Middle frontal gyrus (tissue), 1 donor: ENCODE results near the gene RUSC1.
"Not testable (repeated sequence)": the region's sequence is repeated elsewhere in the genome, so short reads cannot be mapped to it uniquely, and the experiment has no call there.

Source experiments
- DNase-seq: peaks from one replicate; pipeline ENCODE4 v3.0.0-alpha.2; 2015; ENCODE audit warnings: low spot score; ENCODE audit errors: extremely low spot score

Gene RUSC1

DNA sequence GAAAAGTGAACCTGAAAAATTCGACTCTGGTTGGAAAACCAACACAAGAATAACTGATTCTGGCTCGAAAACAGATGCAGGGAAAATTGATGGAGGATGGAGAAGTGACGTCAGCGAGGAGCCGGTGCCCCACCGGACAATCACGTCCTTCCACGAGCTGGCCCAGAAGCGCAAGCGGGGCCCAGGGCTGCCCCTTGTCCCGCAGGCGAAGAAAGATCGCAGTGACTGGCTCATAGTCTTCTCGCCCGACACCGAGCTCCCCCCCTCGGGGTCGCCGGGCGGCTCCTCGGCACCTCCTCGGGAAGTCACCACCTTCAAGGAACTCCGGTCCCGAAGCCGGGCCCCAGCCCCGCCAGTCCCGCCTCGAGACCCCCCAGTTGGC is 1.9 kb downstream of the RUSC1 start:
- no peak for DNase-seq

DNA sequence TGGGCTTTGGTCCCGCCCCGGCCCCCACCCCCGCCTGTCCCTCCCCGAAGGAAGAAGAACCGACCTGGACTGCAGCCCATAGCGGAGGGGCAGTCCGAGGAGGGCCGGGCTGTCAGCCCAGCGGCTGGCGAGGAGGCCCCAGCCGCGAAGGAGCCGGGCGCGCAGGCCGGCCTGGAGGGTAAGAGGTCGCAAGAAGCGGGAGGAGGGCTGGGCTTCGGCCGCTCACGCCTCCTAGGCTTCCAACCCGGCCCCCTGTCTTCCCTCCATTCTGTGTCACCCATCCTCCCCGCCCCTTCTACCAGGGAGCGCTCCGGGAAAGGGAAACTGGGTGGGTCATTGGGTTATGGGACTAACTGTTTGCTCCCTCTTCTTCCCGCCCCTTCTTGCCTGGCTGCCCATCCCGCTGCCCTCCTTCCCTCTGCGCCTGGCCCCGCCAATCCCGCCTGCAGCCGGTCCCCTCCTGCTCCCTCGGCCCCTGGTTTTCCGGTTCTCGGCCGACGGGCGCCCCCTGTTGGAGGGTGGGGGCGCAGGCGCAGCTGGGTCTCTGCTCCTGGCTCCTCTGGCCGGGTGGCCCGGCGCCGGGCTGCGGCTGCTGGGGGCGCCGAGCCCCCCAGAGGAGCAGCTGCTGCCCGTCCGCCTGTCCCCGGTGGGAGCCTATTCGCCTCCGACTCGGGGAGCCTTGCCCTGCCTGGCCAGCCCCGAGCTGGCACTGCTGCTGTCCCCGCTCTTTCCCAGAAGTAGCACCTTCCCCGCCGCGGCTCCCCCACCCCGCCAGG is 2.4 kb downstream of the RUSC1 start:
- DNase-seq = peak; percentile 80

DNA sequence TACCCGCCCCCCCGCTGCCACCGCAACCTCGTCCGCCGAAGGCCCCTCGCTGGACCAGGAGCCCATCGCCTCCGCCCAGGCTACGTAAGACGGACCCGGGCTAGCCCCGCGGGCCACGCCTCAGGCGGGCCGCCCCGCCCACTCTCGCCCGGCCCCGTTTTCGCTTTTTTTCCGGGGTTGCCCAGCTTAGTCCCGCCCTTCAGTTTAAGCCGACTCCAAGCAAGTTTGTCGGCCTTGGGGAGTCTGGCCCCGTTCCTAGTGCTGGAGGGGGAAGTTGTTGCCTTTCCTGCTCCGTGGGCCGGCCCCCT is 3.0 kb downstream of the RUSC1 start:
- DNase-seq = peak; percentile 47

DNA sequence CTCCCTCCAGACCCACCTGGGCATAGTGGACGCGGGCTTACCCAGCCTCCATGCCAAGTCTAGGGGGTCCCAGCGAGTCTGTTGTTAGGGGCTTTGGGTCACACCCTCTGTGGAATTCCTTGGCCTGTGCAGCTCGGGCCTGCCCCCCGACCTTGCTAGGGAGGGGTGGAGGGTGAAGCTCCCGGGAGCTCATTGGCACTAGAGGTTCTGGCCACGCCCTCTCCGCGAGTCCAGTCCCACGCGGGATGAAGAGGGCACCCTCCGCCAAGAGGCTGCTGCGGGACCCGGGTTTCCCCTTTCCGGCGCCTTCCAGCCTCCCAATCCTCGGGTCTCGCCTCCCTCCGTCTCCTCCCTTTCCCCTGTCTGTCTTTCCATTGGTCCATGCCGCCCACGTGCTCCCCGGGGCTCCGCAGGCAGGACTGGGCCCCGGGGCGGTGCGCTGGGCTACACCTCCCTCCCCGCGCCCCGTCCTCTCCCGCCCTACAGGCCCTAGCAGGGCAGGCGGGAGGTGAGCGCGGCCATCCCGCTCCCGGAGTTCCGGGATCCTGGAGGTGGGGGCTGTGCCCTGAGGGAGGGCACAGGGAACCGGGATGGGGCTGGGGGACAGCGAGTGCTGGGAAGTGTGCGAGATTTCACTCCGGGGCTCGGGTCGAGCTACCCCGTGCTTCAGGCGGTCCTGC is 3.5 kb downstream of the RUSC1 start:
- peak; percentile 80 for DNase-seq

DNA sequence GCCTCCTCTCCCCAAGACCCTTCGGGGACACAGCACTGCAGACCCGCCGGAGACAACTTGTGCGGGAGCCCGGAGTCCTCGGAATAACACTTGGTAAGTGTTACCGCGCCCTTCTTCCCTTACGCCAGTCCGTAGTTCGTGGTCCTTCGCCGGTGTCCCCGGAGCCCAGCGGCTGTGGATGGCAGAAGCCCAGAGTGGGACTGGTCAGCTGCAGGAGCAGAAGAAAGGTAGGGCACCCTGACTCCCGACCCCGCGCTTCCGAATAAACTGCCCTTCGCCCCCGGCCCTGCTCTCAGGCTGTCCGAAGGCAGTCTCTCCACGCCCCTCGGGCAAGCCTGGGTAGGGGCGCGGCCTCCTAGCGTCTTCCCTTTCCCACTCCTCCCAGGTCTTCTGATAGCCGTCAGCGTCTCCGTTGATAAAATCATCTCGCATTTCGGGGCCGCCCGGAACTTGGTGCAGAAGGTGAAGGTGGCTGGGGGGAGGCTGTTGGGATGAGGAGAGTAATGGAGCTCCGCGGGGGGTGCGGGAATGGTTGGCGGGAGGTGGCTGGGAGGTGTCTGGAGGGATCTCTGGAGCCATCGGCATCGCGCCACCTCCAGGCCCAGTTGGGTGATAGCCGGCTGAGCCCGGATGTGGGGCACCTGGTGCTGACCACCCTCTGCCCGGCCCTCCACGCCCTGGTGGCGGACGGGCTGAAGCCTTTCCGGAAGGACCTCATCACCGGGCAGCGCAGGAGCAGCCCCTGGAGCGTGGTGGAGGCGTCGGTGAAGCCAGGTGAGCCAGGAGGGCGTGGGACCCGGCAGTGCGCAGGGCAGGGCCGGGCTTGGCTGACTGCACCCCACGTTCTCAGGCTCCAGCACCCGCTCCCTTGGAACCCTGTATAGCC is 4.3 kb downstream of the RUSC1 start:
- no peak for DNase-seq

DNA sequence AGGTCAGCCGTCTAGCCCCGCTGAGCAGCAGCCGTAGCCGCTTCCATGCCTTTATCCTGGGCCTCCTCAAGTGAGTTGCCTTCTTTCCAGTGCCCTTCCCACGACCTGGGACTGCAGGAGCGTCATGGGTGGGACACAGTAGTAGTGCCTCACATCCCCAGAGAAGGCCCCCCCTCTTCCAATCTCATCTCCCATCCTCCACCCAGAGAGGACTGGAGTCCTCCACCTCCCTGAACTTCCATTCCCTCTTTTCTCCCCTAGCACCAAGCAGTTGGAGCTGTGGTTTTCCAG is 4.9 kb downstream of the RUSC1 start:
- no peak for DNase-seq

DNA sequence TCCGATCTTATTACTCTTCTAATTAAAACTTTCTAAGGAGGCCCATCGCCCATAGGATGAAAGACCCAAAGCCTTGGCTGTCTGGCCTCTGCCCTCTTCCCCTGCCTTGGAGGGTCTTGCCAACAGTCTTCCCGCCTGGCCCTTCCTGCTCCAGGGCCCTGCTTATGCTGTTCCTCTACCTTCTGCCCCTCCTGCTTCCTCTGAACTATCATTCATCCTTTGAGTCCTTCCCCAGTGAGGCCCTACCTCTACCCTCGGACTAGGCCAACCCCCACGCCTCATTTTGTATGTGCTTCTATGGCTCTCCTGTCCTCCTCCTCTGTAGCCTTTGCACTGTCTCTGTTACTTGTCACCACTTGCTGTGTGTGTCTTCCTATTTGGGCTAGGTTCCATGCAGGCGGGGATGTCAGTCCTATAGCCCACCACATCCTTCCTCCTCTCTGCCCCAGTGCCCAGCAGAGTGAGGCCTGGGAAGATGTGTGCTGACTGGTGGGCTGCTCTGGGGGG is 5.4 kb downstream of the RUSC1 start:
- DNase-seq = no peak

DNA sequence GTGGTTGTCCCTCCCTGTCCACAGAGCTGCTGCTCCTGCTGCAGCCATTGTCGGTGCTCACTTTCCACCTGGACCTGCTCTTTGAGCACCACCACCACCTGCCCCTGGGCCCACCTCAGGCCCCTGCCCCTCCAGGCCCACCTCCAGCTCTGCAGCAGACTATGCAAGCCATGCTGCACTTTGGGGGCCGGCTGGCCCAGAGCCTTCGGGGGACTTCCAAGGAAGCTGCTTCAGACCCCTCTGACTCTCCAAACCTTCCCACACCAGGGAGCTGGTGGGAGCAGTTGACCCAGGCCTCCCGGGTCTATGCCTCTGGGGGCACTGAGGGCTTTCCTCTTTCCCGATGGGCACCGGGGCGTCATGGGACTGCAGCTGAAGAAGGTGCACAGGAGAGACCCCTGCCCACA is 5.9 kb downstream of the RUSC1 start:
- no peak for DNase-seq

DNA sequence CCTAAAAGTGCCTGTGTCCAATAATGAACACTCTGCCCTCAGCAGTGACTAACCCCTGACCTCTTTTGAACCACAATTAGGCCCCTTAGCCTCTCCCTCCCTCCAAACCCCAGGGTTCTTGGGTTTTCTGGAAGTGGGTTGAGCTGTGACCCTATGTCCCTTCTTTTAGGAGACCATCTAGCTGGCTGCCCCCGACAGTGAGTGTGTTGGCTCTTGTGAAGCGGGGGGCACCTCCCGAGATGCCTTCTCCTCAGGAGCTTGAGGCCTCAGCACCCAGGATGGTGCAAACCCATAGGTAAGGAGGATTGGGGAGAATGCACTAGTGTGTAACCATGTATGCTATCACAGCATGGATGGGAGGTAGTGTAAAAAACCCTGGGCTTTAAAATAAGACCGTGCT is 7.3 kb downstream of the RUSC1 start:
- DNase-seq = no peak

DNA sequence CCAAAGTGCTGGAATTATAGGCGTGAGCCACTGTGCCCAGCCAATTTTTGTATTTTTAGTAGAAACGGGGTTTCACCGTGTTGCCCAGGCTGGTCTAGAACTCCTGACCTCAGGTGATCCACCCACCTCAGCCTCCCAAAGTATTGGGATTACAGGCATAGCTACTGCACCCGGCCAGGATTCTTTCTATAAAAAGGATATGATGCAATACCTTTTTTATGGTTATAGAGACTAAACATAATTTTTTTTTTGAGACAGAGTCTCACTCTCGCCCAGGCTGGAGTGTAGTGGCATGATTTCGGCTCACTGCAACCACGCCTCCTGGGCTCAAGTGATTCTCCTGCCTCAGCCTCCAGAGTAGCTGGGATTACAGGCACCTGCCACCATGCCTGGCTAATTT is 8.2 kb downstream of the RUSC1 start:
- not testable (repeated sequence) for DNase-seq

DNA sequence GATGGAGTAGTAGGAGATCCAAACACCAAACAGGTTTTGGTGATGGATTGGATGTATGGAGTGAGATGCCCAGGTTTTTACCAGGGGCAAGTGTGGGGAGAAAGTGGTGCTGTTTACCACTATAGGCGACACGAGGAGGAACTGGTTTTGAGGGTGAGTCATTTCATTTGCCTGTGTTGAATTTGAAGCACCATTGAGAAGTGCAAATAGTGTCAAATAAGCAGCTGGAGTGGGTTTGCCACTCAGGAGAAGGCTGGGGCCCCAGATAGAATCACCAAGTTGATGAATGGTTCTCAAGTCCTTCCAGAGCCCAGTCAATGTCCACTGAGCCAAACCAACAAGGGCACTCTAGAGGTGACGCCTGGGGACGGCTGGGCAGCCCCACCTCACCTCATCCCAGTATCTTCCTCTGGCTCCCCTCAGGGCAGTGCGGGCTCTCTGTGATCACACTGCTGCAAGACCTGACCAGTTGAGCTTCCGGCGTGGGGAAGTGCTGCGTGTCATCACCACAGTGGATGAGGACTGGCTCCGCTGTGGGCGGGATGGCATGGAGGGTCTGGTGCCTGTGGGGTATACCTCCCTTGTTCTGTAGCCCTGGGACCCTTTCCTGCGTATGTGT is 9.4 kb downstream of the RUSC1 start:
- DNase-seq = no peak

DNA sequence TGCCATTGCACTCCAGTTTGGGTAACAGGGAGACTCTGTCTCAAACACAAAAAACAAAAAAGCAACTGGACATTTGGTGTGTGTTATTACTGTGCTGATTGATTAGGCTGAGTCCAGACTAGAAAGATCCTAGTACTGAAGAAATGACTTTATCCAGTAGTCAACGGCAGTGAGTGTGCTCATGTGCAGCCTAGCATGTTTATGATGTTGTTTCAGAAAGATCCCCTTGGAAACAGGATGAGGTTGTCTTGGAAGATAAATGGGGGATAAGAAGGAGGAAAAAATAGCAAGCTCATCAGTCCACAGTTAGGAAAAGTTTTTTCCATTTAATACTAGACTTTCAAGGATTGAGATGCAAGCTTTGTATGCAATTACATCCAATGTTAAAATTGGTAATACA is 14.3 kb downstream of the RUSC1 start:
- no peak for DNase-seq

DNA sequence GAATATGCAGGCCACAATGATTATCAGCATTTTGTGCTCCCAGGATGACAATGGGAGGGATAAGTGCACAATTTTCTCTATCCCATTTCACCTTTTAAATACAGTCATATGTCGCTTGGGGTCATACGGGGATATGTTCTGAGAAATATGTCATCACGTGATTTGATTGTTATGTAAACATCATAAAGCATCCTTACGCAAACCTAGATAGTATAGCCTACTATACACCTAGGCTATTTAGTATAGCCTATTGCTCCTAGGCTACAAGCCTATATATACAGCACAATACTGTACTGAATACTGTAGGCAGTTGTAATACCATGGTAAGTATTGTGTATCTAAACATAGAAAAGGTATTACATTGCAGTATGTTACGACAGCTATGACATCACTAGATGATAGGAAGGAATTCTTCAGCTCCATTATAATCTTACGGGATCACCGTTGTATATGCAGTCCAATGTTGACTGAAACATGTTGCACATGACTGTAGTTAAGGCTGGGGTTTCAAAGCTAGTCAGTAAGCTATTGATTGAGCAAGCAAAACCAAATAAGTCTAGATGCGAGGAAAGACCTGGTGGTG is 18.9 kb downstream of the RUSC1 start:
- DNase-seq = no peak

DNA sequence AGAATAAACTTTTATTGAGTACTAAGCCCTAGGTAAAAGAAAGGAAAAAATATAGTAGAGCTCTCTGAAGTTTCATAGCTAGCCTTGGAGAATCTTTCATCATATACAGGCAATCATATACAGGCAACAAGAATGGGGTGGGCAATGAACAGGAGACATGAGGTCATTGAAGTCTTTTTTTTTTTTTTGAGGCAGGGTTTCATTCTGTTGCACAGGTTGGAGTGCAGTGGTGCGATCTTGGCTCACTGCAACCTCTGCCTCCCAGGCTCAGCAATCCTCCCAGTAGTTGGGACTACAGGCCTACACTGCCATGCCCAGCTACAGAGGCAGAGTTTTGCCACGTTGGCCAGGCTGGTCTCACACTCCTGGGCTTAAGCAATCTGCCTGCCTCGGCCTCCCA is 22.1 kb downstream of the RUSC1 start:
- DNase-seq = no peak

DNA sequence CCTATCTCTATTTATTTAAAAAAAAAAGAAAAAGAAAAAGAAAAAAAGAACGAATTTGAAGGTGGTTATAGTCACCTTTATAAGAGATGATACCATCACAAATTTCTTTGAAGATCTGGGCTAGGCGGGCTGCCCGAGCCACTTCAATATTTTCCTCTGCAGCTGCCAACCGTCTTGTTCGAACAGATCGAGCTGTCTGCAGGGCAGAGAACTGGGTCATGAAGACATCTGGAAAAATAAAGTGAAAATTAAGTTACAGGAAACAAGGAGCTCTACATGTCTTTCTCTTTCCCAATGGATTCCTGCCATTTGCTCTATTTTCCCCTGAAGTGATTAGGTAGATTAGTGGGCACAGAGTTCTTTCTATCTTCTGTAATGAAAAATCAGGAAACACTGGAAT is 31.9 kb downstream of the RUSC1 start:
- no peak for DNase-seq

DNA sequence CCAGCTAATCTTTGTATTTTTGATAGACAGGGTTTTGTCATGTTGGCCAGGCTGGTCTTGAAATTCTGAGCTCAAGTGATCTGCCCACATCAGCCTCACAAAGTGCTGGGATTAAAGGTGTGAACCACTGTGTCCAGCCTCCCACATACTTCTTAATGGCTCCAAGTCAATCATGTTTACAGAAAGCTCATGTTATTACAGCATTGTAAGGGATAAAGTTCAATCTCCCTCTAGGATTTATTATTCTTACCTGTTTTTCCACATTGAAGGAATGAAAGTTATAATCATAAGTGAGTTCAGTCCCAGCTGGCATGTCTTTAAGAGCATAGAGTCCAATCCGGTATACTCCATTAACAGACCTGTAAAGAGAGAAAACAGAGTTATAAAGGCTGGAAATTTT is 39.4 kb downstream of the RUSC1 start:
- DNase-seq = no peak

DNA sequence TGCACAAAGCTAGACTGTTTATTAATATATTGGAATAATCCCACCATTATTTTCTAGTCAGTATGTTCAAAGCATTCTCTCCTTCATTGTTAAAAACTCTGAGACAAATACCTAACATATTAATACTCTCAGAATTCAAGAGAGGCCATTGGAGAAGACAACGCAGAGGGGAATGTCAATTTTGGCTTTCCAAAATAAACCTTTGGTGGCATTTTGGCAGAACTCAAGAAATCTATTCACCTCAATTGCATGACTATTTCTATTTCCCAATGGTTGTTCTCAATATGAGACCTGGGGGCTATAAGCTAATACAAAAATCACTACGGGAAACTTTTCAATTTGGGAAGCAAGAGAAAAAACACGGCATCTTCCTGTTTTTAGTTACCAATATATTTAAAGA is 58.5 kb downstream of the RUSC1 start:
- no peak for DNase-seq

DNA sequence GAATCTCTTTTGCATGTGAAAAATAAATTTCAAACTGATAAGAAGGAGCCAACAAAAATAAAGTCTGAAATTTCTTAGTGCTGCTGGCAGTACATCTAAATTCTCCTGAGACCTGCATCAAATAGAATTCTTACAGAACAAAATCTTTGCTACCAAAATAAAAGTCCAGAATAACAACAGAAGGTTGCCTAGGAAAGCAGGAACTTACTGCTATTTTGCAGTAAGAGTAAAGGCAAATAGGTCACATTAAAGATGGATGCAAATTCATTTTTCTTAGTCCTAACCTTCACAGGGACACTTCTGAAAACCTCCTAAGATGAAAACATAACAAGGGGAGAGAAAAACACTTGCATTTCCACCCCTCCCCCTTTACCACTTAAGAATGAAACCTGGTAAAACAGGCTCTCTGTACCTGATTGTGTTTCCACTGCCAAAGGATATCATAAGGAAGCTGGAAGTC is 59.0 kb downstream of the RUSC1 start:
- DNase-seq = no peak
